Neural cell (in vitro differentiated cells): ENCODE data around the gene AGR2.

Experiments used
- CTCF ChIP-seq: fragments of 450-650 bp; IDR thresholded peaks from 2 replicates; pipeline ENCODE4 v1.5.1; 2014; ENCODE audit warnings: antibody characterized with exemption, mild to moderate bottlenecking, moderate library complexity; ENCODE audit not compliant: poor library complexity, severe bottlenecking
- TAF1 ChIP-seq: IDR thresholded peaks from 2 replicates; pipeline ENCODE4 v1.6.1; 2012; ENCODE audit warnings: low read depth

GRCh38 chr7:16839646-16840045 lies 34.8 kb upstream of the AGR2 start:
- no peak for TF ChIP-seq CTCF
- no peak for TF ChIP-seq TAF1
